PC-9 (cell line): ENCODE results near the gene ADARB2. TPM values are rescaled to one million over a fixed set of nuclear protein-coding genes. Genes with fewer than 3 reads are reported as not detected.

Experiments
- BruUV-seq: library from RNA; stranded (reverse); fragments of 400-500 nt; replicated peaks from 2 replicates; lab custom pipeline; 2021; lab: Mats Ljungman, UMichigan
- CTCF ChIA-PET: fragments of 300-600 bp; sonication (Branson Sonifier 250); formaldehyde crosslinking; loops from one replicate; lab custom pipeline; 2022; ENCODE audit warnings: antibody characterized with exemption; lab: Charles Lee
- POLR2A ChIA-PET: fragments of 300-600 bp; sonication (Branson Sonifier 250); formaldehyde crosslinking; loops from one replicate; lab custom pipeline; 2022; ENCODE audit warnings: antibody characterized with exemption; ENCODE audit not compliant: unreplicated experiment; lab: Charles Lee
- DNase-seq, 2 experiments: peaks; one replicate each; pipeline versions ENCODE4 v3.0.0 to v3.0.0-alpha.2; 2015 to 2022; ENCODE audit warnings: mixed read lengths in 1 of 2
- H2AFZ ChIP-seq: fragments of 200-600 bp; sonication (generic); 2 replicates; pipeline ENCODE4 v1.8.1; 2017; ENCODE audit warnings: antibody characterized with exemption
- H3F3A ChIP-seq: fragments of 200-600 bp; sonication (generic); 2 replicates; pipeline ENCODE4 v1.8.1; 2017; ENCODE audit warnings: antibody characterized with exemption, mild to moderate bottlenecking, low read depth; ENCODE audit not compliant: insufficient read depth
- H3K27ac ChIP-seq: fragments of 200-600 bp; sonication (generic); 2 replicates; pipeline ENCODE4 v1.6.1; 2016; ENCODE audit warnings: mixed run types
- H3K27me3 ChIP-seq: fragments of 200-600 bp; sonication (generic); 2 replicates; pipeline ENCODE4 v1.6.1; 2016; ENCODE audit warnings: low read depth, mixed run types; ENCODE audit not compliant: insufficient read depth
- H3K36me3 ChIP-seq: fragments of 200-600 bp; sonication (generic); 2 replicates; pipeline ENCODE4 v1.6.1; 2016; ENCODE audit warnings: low read depth, mixed run types
- H3K4me1 ChIP-seq: fragments of 200-600 bp; sonication (generic); replicated peaks from 2 replicates; pipeline ENCODE4 v1.6.1; 2016; ENCODE audit warnings: mixed run types; ENCODE audit not compliant: insufficient read depth
- H3K4me2 ChIP-seq: fragments of 200-600 bp; sonication (generic); 2 replicates; pipeline ENCODE4 v1.6.1; 2017; ENCODE audit warnings: mixed run types
- H3K4me3 ChIP-seq: fragments of 200-600 bp; sonication (generic); 2 replicates; pipeline ENCODE4 v1.6.1; 2016; ENCODE audit warnings: mixed run types
- H3K79me2 ChIP-seq: fragments of 200-600 bp; sonication (generic); 2 replicates; pipeline ENCODE4 v1.6.1; 2017; ENCODE audit warnings: low read depth, mixed run types
- H3K9me2 ChIP-seq: fragments of 200-600 bp; sonication (generic); 2 replicates; pipeline ENCODE4 v1.8.1; 2017; ENCODE audit warnings: mild to moderate bottlenecking; ENCODE audit not compliant: insufficient read depth
- H3K9me3 ChIP-seq: fragments of 200-600 bp; sonication (generic); 2 replicates; pipeline ENCODE4 v1.8.1; 2016; ENCODE audit warnings: low read depth; ENCODE audit not compliant: insufficient read depth
- H4K20me1 ChIP-seq: fragments of 200-600 bp; sonication (generic); 2 replicates; pipeline ENCODE4 v1.8.1; 2017; ENCODE audit not compliant: insufficient read depth
- EZH2 ChIP-seq: fragments of 200-600 bp; sonication (generic); IDR thresholded peaks from 2 replicates; pipeline ENCODE4 v1.8.0; 2017; ENCODE audit warnings: antibody characterized with exemption, low read depth
- intact Hi-C: fragments of 100-400 bp; cut with micrococcal nuclease; formaldehyde crosslinking; loops from one replicate; pipeline ENCODE4 v1.10.0; 2022; ENCODE audit not compliant: unreplicated experiment
- total RNA-seq: library from RNA; stranded (reverse); gene quantifications from 2 replicates; pipeline ENCODE4 v1.2.3, GENCODE V29; 2021
- TF ChIP-seq, protein P1 (sequence below): fragments of 200-600 bp; sonication (generic); conservative IDR thresholded peaks from 2 replicates; pipeline ENCODE4 v1.6.1; 2017; ENCODE audit warnings: mixed run types, antibody characterized with exemption, mild to moderate bottlenecking, moderate library complexity

The ADARB2 gene
- total RNA-seq, 1 experiment from 2014 or later: not detected

DNA sequence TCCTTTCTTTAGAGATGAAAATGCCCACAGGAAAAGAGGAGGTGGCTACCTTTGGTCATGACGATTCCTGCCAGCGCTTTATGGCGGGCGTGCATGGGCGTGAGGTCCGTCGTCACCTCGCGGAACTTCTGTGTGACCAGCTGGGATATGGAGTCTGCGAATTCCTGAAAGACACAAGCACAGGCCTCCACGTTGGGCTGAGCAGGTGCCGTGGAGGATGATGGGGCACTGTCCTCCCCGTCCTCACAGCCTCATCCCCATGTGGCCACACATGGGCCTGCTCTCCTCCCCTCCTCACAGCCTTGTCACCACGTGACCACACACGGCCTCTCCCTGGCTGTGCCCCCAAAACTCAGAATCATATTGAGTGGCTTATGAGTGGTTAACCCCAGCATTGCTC is 466.4 kb downstream of the ADARB2 start:
- no peaks in the 10 kb centered on the region for H3K79me2 ChIP-seq
- BruUV-seq: no TSS peak
- H3K4me2 ChIP-seq: no peak overlapping the region
- H3K4me3 ChIP-seq: no peak overlapping the region
- H3K27me3 ChIP-seq: peaks cover 45% of the 10 kb centered on the region
- no peak overlapping the region for H3K27ac ChIP-seq
- H3K36me3 ChIP-seq: no peaks in the 10 kb centered on the region
- no peaks in the 10 kb centered on the region for H3K9me3 ChIP-seq
- no peaks in the 10 kb centered on the region for H3K4me1 ChIP-seq
- CTCF ChIA-PET: no interaction called here
- TF ChIP-seq, protein P1, sequence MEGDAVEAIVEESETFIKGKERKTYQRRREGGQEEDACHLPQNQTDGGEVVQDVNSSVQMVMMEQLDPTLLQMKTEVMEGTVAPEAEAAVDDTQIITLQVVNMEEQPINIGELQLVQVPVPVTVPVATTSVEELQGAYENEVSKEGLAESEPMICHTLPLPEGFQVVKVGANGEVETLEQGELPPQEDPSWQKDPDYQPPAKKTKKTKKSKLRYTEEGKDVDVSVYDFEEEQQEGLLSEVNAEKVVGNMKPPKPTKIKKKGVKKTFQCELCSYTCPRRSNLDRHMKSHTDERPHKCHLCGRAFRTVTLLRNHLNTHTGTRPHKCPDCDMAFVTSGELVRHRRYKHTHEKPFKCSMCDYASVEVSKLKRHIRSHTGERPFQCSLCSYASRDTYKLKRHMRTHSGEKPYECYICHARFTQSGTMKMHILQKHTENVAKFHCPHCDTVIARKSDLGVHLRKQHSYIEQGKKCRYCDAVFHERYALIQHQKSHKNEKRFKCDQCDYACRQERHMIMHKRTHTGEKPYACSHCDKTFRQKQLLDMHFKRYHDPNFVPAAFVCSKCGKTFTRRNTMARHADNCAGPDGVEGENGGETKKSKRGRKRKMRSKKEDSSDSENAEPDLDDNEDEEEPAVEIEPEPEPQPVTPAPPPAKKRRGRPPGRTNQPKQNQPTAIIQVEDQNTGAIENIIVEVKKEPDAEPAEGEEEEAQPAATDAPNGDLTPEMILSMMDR: no peak
- TF ChIP-seq EZH2: no peak
- no peak overlapping the region for H2AFZ ChIP-seq
- no peak for DNase-seq
- H4K20me1 ChIP-seq: no peaks in the 10 kb centered on the region
- intact Hi-C loops: no loop called here
- H3F3A ChIP-seq: no peaks in the 10 kb centered on the region
- POLR2A ChIA-PET: no interaction called here
- no peaks in the 10 kb centered on the region for H3K9me2 ChIP-seq

DNA sequence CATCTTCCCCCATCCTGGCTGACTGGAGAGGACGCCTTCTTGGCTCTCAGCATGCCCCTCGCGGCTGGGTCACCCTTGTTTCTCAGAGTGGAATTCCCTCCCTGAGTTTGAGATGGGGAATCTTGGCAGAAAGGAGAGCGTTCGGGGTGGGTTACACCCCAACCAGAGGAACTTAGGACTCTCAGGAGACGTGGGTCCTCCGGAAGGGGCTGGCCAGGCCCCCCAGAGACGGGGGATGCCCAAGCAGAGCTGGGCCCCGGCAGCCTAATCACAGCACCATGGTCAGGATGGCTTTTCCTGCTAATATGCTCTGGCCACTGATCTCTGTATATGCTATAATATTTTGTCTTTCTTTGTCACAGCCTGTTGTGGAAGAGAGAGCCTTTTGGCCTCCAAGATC is 466.8 kb downstream of the ADARB2 start:
- CTCF ChIA-PET: no interaction called here
- Histone ChIP-seq H3K9me3 (no peaks in the 10 kb centered on the region), H2AFZ (no peak overlapping the region), H3K4me1 (no peaks in the 10 kb centered on the region), H3K79me2 (no peaks in the 10 kb centered on the region), H3K9me2 (no peaks in the 10 kb centered on the region), H3K27me3 (peaks cover 45% of the 10 kb centered on the region), H3K36me3 (no peaks in the 10 kb centered on the region), H4K20me1 (no peaks in the 10 kb centered on the region), H3K4me2 (no peak overlapping the region), H3F3A (no peaks in the 10 kb centered on the region), H3K27ac (no peak overlapping the region), H3K4me3 (no peak overlapping the region)
- intact Hi-C loops: no loop called here
- BruUV-seq: no TSS peak
- POLR2A ChIA-PET: no interaction called here
- TF ChIP-seq, protein P1: no peak
- no peak for TF ChIP-seq EZH2
- DNase-seq: no peak

GRCh38 chr10:1268831-1269230 is 468.5 kb downstream of the ADARB2 start:
- Histone ChIP-seq H3K9me3 (no peaks in the 10 kb centered on the region), H3K36me3 (no peaks in the 10 kb centered on the region), H3K4me3 (no peak overlapping the region), H3K79me2 (no peaks in the 10 kb centered on the region), H3K4me2 (no peak overlapping the region), H3K27me3 (peaks cover 44% of the 10 kb centered on the region), H3K27ac (no peak overlapping the region), H3F3A (no peaks in the 10 kb centered on the region), H3K4me1 (no peaks in the 10 kb centered on the region), H3K9me2 (no peaks in the 10 kb centered on the region), H4K20me1 (no peaks in the 10 kb centered on the region), H2AFZ (no peak overlapping the region)
- intact Hi-C loops: no loop called here
- ChIA-PET CTCF (no interaction called here), POLR2A (no interaction called here)
- no TSS peak for BruUV-seq
- no peak for TF ChIP-seq EZH2
- TF ChIP-seq, protein P1: no peak
- DNase-seq: no peak
